ENCODE data around the gene AHCYL1.
A peak's percentile ranks its signal among the peaks of the same experiment; 100 is the strongest.

Gene AHCYL1

GRCh38 chr1:109977225-109977624 lies 7.3 kb upstream of the AHCYL1 start:
- DNase-seq (ENCODE audit: low read depth): no peak

GRCh38 chr1:109977657-109978378 lies 6.7 kb upstream of the AHCYL1 start:
- no peak for DNase-seq (ENCODE audit: low read depth)

GRCh38 chr1:109978761-109979488 lies 5.6 kb upstream of the AHCYL1 start:
- DNase-seq (ENCODE audit: low read depth): peak; percentile 45

GRCh38 chr1:109979489-109980091 lies 5.0 kb upstream of the AHCYL1 start:
- peak; percentile 45 for DNase-seq (ENCODE audit: low read depth)

GRCh38 chr1:109980324-109981003 lies 4.1 kb upstream of the AHCYL1 start:
- no peak for DNase-seq (ENCODE audit: low read depth)

GRCh38 chr1:109981004-109981335 lies 3.6 kb upstream of the AHCYL1 start:
- no peak for DNase-seq (ENCODE audit: low read depth)

- DNase-seq (ENCODE audit: low read depth): peak; percentile 71
Observed at GRCh38 chr1:109983380-109984189, 980 bp upstream of the AHCYL1 start.

- DNase-seq (ENCODE audit: low read depth): peak; percentile 84
Observed at GRCh38 chr1:109984190-109984455, 442 bp upstream of the AHCYL1 start.

- DNase-seq (ENCODE audit: low read depth): no peak
Observed at GRCh38 chr1:109985247-109986053, 885 bp downstream of the AHCYL1 start.

- no peak for DNase-seq (ENCODE audit: low read depth)
Observed at GRCh38 chr1:109986054-109986444, 1.5 kb downstream of the AHCYL1 start.

GRCh38 chr1:109988349-109988914 lies 3.9 kb downstream of the AHCYL1 start:
- DNase-seq (ENCODE audit: low read depth): no peak

GRCh38 chr1:109989506-109990301 lies 5.1 kb downstream of the AHCYL1 start:
- no peak for DNase-seq (ENCODE audit: low read depth)

GRCh38 chr1:109990302-109990653 lies 5.7 kb downstream of the AHCYL1 start:
- DNase-seq (ENCODE audit: low read depth): no peak

- no peak for DNase-seq (ENCODE audit: low read depth)
Observed at GRCh38 chr1:109991400-109991925, 6.9 kb downstream of the AHCYL1 start.

GRCh38 chr1:109993885-109994284 lies 9.3 kb downstream of the AHCYL1 start:
- DNase-seq (ENCODE audit: low read depth): no peak

- DNase-seq (ENCODE audit: low read depth): no peak
Observed at GRCh38 chr1:109994654-109995053, 10.1 kb downstream of the AHCYL1 start.

- DNase-seq (ENCODE audit: low read depth): no peak
Observed at GRCh38 chr1:109995536-109995935, 11.0 kb downstream of the AHCYL1 start.

- DNase-seq (ENCODE audit: low read depth): peak; percentile 85
Observed at GRCh38 chr1:109996476-109996875, 11.9 kb downstream of the AHCYL1 start.

GRCh38 chr1:109997204-109997866 lies 12.8 kb downstream of the AHCYL1 start:
- no peak for DNase-seq (ENCODE audit: low read depth)
